HG03342 (cell line): ENCODE data around the gene MS4A6A.
A peak's percentile ranks its signal among the peaks of the same experiment; 100 is the strongest.
"Not testable (repeated sequence)": the region's sequence is repeated elsewhere in the genome, so short reads cannot be mapped to it uniquely, and the experiment has no call there.

Experiments
- ATAC-seq: cut with Tn5 transposase; IDR thresholded peaks from one replicate; pipeline ENCODE4 v1.9.1; 2021; ENCODE audit warnings: mild to moderate bottlenecking, moderate library complexity; ENCODE audit not compliant: unreplicated experiment

Gene MS4A6A, protein sequence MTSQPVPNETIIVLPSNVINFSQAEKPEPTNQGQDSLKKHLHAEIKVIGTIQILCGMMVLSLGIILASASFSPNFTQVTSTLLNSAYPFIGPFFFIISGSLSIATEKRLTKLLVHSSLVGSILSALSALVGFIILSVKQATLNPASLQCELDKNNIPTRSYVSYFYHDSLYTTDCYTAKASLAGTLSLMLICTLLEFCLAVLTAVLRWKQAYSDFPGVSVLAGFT

DNA sequence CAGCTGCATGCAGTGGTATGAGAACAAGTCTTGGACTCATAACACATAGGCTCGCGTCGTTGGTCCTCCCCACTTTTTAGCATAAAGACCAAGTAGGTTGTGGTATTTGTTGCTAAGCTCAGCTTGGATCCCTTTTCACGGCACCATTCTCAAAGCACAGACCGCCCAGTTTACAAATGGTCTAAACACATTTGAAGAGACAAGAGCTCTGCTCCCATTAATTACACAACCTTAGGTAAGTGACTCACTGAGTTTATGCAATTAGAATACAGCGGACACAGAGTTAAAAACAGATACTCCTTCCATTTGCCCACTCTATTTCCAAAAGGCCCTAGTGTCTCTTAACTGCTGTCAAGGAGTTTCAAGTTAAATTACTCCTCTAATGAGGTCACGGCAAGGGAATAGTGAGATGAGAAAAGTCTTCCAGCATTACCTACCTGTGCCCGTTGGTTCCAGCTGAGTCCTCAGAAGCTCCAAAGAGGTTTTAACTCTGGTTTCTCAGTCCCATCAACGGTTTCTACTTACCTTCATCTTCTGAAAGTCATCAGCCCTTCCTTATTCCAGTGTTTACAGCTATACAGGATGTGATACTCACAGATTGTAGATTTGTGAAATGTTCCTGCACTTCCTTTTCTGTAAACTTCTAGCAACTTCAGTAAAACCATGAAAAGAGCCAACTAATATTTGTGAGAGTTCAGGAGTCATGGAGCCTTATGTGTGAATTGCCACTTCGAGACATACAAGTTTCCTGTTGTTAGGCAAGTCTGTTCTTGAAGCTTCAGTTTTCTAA is at the start of gene MS4A6A:
MS4A6A (minus strand) TSS at position 543 of the 790 bp plus-strand sequence. CDS start 1,356 bp downstream, outside the sequence.
- no peak for ATAC-seq

DNA sequence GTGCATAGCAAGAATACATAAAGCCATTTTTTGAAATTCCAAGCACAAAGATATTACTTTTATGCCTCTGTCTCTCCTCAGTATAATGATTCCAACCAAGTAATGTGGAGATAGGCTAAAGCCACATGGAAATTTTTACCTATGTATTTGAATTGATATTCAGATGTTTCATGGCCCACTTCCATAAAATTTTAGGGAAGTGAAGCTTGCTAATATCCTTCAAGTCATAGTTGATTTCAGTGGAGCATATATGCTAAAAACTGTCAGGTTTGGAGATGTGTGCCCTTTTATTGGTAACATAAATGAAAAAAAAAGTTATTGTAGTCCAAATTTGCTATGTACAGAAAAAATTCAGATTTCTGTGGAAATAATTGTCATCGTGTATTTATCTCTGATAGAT is 47.8 kb upstream of the MS4A6A start:
- no peak for ATAC-seq

DNA sequence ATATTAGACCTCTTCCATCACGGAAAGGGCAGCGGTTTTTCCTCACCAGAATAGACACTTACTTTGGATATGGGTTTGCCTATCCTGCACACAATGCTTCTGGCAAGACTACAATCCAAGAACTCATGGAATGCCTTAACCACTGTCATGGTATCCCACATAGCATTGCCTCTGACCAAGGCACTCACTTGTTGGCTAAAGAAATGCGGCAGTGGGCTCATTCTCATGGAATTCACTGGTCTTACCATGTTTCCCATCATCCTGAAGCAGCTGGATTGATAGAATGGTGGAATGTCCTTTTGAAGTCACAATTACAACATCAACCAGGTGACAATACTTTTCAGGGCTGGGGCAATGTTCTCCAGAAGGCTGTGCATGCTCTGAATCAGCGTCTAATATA is 39.3 kb upstream of the MS4A6A start:
- ATAC-seq = no peak

DNA sequence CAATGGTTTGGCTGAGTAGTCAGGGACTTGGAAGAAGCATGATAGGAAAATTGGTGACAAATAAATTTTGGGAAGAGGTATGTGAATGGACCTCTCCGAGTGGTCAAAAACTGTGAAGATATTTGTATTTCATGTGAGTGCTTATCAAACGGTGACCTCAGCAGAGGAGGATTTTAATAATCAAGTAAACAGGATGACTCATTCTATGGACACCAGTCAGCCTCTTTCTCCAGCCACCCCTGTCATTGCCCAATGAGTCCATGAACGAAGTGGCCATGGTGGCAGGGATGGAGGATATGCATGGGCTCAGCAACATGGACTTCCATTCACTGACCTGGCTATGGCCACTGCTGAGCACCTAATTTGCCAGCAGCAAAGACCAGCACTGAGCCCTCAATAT is 38.8 kb upstream of the MS4A6A start:
- no peak for ATAC-seq

DNA sequence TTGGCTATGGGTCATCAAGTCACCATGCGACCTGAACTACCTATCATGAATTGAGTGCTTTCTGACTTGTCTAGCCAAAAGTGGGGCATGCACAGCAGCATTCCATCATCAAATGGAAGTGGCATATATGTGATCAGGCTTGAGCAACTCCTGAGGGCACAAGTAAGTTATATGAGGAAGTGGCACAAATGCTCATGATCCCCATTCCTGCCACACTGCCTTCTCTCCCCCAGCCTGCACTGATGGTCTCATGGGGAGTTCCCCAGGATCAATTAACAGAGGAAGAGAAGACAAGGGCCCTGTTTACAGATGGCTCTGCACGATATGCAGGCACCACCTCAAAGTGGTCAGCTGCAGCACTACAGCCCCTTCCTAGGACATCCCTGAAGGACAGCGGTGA is 38.3 kb upstream of the MS4A6A start:
- ATAC-seq = no peak

DNA sequence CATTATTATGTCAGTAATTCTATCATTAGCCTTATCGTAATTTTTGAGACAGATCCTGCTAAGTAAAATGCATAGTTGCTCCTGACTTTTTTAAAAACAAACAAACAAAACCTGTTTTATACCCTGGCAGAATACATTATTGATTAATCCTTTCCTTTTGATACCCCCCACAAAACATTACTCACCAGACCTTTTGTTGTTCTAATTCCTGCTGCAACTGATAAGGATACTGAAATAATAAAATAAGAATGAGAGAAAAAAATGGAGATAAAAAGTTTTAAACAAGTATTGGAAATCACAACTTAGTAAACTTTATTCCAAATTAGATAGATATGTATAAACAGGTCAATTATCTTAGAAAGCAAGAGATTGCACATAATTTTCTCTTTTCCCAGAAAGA is 31.5 kb upstream of the MS4A6A start:
- no peak for ATAC-seq

DNA sequence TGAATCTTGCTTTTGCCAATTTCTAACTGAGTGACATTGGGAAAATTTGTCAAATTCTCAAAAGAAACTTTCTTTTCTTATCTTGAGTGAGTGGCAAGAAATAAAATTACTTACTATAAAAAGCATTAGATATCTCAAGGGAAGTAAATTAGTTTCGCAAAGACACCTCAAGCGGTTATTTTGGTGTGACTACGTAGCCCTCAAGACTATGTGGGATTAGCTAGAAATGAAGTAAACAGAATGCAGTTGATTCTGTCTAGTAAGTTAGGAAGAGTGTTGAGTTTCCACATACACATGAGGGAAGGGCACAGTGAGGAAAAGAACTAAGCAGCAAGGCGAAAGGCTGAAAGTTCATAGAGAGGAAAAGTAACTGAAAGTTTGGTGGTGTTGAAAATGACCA is 28.3 kb upstream of the MS4A6A start:
- ATAC-seq = no peak

DNA sequence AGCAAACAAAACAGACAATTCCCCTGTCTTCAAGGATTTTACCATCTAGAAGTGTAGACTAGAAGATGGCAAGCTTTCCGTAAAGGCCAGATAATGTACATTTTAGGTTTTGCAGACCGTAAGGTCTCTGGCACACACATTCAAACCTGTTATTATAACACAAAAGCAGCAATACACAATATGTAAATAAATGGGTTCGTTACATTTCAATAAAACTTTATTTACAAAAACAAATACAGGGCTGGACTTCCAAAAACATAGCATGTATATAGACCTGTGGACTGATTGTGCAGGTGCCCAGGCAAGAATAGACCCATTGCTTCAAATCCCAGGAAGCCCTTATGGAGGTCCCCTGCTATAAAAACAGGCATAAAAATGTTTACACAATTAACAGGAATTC is 27.1 kb upstream of the MS4A6A start:
- no peak for ATAC-seq

DNA sequence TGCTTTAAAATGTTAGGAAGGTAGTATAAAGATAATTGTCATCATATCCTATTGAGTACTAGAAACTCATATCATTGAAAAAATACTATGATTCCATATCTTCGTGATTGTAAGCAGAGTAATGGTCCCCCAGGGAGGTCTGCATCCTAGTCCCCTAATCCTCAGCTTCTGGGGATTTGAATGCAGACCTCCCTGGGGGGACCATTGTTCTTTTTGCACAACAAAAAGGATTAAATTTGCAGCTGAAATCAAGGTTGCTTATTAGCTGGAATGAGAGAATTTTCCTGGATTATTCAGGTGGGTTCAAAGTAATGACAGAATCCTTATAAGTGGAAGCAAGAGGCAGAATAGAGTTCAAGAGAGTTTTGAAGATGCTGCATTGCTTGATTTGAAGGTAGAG is 26.1 kb upstream of the MS4A6A start:
- no peak for ATAC-seq

DNA sequence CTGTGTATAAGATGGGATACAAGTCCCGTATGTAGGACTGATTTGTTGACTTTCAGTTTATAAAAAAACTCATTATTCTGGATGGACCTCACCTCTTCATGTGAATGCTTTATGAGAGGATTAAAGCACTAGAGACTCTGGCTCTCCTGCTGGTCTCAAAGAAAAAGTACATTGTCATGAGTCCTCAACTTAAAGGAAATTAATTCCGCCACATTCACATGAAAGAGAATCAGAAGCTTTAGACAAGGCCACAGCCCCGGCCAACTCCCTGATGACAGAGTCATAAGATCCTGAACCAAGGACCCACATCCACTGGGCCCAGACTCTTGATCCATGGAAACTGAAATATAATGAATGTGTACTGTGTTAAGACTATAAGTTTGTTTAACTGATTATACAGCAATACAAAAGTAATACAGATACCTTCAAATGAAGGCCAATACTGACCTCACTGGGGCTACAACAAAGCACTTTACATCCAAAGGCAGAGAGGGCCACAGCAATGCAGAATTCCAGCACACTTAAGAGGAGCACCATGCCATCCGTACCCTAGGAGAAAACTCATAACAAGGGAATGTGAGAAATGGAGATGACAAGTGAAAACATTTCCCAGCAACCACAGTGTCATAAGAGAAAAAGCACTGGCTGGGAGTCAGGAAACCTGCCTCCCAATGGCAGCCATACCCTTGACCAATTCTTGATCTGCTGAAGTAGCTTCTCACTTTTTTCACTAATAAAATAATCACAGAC is 25.4 kb upstream of the MS4A6A start:
- no peak for ATAC-seq

DNA sequence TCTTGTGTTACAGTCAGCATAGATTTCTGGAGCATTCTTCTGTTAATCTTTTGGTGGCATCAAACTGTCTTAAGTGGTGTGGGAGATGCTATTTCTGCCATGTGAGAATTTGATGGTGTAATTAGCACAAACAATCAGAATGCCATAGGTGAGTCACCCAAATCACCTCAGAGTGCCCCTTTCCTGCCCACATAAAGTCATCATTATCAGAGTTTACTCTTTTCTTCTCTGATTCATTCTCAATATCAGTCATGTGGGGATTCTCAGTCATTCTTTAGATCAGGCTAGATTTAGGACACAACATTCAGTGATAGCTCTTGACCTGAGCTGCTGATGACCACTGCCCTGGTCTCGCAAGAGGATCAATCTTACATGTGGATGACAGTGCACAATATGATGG is 23.7 kb upstream of the MS4A6A start:
- ATAC-seq = no peak

DNA sequence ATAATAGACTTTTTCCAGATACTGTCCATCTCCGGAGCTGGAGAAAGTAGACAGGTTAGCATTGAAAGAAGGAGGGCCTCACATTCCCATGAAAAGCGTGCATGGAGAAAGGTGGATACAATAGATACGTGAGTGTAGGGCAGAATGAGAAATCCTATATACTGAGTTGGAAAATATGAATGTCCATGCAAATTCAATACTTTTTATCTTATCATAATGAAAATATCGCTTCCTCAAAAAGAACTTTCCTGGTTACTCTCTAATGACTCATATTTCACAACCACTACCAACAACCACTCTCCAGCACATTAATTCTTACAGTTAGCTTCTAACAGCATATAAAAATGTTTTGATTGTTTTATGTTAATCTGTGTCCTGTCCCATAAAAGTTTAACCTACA is 22.0 kb upstream of the MS4A6A start:
- no peak for ATAC-seq

DNA sequence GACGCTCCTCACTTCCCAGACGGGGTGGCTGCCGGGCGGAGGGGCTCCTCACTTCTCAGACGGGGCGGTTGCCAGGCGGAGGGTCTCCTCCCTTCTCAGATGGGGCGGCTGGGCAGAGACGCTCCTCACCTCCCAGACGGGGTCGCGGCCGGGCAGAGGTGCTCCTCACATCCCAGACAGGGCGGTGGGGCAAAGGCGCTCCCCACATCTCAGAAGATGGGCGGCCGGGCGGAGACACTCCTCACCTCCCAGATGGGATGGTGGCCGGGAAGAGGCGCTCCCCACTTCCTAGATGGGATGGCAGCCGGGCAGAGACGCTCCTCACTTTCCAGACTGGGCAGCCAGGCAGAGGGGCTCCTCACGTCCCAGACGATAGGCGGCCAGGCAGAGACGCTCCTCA is 18.5 kb upstream of the MS4A6A start:
- ATAC-seq = not testable (repeated sequence)

DNA sequence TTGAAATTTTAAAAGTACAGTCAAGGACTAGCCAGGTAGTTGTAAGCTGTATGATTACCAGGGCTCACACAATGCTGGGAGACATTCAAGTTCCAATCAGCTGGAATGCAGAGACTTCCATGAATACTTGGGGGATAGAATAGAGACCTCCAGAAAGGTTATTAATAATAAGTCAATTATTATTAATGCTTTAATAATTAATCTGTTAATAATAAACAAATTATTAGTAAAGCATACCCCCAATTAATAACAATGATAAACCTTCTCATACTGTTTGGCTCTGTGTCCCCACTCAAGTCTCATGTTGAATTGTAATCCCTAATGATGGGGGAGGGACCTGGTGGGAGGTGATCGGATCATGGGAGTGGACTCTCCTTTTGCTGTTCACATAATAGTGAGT is 14.6 kb upstream of the MS4A6A start:
- no peak for ATAC-seq

DNA sequence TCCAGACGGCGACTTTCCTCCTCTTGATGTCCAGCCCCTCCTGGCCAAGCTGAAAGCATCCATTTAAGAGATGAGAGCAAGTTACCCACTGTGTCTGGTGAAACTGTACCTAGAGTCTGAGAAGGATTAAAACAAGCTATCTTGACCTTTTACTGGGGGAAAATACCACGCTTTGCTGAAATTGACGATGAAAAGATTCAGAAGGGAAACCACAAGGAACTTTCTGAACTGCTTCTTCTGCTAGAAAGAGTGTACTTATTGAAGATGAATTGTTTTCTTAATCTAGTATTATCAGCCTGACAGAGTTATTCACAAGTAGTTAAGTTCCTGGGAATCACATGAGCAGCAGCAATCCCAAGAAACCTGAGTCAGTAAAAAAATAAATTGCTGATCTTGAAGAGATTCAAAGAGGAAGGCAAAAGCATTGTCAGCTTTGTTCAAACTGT is 13.1 kb upstream of the MS4A6A start:
- ATAC-seq = no peak

DNA sequence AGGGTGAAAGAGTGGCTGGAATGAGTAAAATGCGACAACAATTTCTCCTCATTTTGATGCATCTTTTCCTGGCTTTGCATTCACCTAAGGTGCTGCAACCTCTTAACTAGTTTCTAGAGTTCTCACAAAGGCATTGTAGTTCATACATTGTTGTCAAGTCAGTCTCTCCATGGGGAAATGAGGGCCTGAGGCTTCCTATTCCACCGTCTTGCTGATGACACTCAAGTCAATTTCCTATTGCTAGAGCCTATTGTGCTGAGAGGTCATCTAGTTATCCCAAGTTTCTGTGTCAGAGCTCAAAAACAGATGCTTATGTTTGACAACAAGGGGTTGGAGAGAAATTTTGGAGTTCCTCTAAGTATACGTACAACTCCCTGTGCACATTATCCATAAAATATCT is 11.6 kb upstream of the MS4A6A start:
- no peak for ATAC-seq

DNA sequence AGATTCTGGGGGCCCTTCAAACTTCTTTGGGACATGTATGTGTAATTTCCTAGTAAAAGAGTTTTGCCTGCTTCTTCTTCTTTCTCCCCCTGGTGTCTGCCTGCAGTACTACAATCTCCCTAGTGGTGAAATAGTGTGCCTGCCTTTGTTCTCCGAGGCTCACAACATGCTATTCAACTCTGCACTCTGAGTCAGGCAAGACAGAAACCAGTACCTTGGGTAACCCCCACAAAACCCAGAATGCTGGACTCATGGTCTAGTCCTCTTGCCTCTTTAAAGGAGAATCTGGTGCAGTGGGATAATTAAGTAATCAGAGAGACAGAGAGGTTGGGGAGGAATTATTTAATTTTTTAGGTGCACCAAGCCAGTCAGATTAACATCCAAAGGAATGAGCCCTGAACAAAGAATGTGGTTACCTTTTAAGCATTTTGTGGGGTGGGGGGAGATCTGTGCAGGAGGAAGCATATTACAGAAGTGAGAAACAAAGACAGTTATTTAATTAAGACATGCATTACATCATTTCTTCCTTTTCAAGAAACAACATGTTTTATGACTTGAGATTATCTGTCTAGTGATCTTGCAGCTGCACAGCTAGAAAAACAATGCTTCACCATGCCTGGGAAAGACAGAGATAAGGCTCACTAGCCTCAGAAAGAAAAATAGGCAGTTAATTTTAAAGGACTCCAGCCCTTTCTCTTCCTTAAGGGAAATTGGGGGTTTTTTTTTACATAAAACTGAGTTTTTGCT is 11.0 kb upstream of the MS4A6A start:
- peak; percentile 80 for ATAC-seq

DNA sequence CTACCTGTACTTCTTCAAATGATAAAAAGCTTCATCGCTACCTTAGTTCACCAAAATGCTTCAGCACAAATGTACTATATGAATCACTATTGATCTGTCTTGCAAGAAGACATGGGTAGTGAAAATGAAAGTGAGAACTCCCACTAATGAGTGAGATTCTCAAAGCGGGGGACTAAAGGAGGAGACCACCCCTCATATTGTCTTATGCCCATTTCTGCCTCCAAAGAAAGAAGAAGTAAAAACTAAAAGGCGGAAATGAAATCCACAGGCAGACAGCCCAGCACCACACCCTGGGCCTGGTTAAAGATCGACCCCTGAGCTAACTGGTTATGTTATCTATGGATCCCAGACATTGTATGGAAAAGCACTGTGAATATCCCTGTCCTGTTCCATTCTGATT is 9.7 kb upstream of the MS4A6A start:
- not testable (repeated sequence) for ATAC-seq

DNA sequence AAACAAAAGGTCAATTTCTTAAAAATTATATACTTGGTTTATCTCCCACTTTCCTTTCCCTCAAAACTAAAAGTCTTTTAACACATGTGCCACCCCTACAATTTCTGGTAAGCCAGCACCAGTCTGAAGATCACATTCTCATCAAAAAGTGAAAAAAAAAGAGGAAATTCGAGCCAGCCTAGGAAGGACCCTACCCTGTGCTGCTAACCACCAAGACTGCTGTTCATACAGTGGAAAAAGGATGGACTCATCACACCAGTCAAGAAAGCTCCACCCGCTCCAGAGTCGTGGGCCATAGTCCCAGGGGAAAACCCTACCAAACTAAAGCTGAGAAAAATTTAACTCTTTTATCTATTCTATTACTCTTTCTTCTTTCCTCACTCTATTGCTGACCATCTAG is 5.6 kb upstream of the MS4A6A start:
- not testable (repeated sequence) for ATAC-seq

DNA sequence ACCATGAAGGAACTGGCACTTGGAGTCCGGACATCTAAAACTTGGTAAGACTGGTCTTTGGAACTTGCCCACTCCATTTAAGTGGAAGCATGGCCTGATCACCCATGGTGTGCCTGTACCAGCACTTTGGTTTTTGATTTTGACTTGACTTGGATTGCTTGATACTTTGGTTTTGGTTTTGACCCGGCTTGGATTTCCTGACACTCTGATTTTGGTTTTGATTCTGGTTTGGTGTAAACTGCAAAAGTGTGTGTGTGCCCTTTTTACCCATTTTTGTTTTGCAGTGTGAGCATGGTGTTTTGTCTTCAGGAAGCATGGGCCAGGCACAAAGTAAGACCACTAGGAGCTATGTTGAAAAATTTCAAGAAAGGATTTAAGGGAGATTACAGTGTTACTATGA is 3.2 kb upstream of the MS4A6A start:
- not testable (repeated sequence) for ATAC-seq

DNA sequence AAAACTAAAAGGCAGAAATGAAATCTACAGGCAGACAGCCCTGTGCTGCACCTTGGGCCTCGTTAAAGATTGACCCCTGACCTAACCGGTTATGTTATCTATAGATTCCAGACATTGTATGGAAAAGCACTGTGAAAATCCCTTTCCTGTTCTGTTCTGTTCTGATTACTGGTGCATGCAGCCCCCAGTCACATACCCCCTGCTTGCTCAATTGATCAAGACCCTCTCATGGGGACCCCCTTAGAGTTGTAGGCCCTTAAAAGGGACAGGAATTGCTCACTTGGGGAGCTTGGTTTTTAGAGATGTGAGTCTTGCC is 2.6 kb upstream of the MS4A6A start:
- ATAC-seq = not testable (repeated sequence)
